IMR-90 (cell line): Measurements from ENCODE around the gene ARHGAP23. TPM values are rescaled to one million over a fixed set of nuclear protein-coding genes. Genes with fewer than 3 reads are reported as not detected.

Experiments used
- ATAC-seq: fragments of 200-7000 bp; cut with Tn5 transposase; 2 replicates; pipeline ENCODE4 v1.9.1; 2020; ENCODE audit warnings: low read depth, mild to moderate bottlenecking, moderate library complexity
- BruUV-seq: library from RNA; stranded (reverse); fragments of 400-500 nt; replicated peaks from 2 replicates; lab custom pipeline; 2021; lab: Mats Ljungman, UMichigan
- CTCF ChIA-PET: fragments of 300-600 bp; formaldehyde crosslinking; extraction: SDS; loops from one replicate; lab custom pipeline; 2021; ENCODE audit warnings: antibody characterized with exemption; lab: Yijun Ruan, JAX
- POLR2A ChIA-PET: fragments of 300-600 bp; sonication (Branson Sonifier 250); formaldehyde crosslinking; loops from one replicate; lab custom pipeline; 2022; ENCODE audit warnings: antibody characterized with exemption; ENCODE audit not compliant: unreplicated experiment; lab: Charles Lee
- DNase-seq: peaks from one replicate; pipeline ENCODE4 v3.0.0; 2013
- H2AFZ ChIP-seq: replicated peaks from 2 replicates; pipeline ENCODE3; 2013; ENCODE audit warnings: low read length, mild to moderate bottlenecking; ENCODE audit not compliant: poor library complexity
- H2AK5ac ChIP-seq: 2 replicates; pipeline ENCODE4 v1.6.1; 2013; ENCODE audit warnings: low read depth, low read length, inconsistent platforms
- H2AK9ac ChIP-seq: replicated peaks from 2 replicates; pipeline ENCODE3; 2013; ENCODE audit warnings: mild to moderate bottlenecking, low read depth, low read length, moderate library complexity; ENCODE audit not compliant: poor library complexity
- H2BK120ac ChIP-seq: 2 replicates; pipeline ENCODE4 v1.6.1; 2013; ENCODE audit warnings: low read depth, low read length, inconsistent platforms
- H2BK15ac ChIP-seq: 3 replicates; pipeline ENCODE4 v1.6.1; 2013; ENCODE audit warnings: low read depth, low read length, inconsistent platforms
- H2BK20ac ChIP-seq: 2 replicates; pipeline ENCODE4 v1.6.1; 2013; ENCODE audit warnings: low read depth, mild to moderate bottlenecking, inconsistent platforms, low read length, moderate library complexity
- H2BK5ac ChIP-seq: 2 replicates; pipeline ENCODE4 v1.6.1; 2013; ENCODE audit warnings: mild to moderate bottlenecking, low read depth, low read length, inconsistent platforms; ENCODE audit not compliant: poor library complexity, severe bottlenecking
- H3K14ac ChIP-seq: replicated peaks from 2 replicates; pipeline ENCODE4 v1.6.1; 2013; ENCODE audit warnings: low read depth, low read length, inconsistent platforms
- H3K18ac ChIP-seq: 2 replicates; pipeline ENCODE4 v1.6.1; 2013; ENCODE audit warnings: low read depth, low read length, control low read depth
- H3K23ac ChIP-seq: 2 replicates; pipeline ENCODE4 v1.6.1; 2013; ENCODE audit warnings: low read depth, low read length, inconsistent platforms
- H3K27ac ChIP-seq: 2 replicates; pipeline ENCODE4 v1.5.1; 2013; ENCODE audit warnings: mild to moderate bottlenecking, control low read depth, low read length; ENCODE audit not compliant: insufficient read depth
- H3K27me3 ChIP-seq: 2 replicates; pipeline ENCODE4 v1.6.1; 2013; ENCODE audit warnings: low read length; ENCODE audit not compliant: control insufficient read depth, insufficient read depth
- H3K36me3 ChIP-seq: 2 replicates; pipeline ENCODE4 v1.6.1; 2013; ENCODE audit warnings: low read length, mixed read lengths; ENCODE audit not compliant: control insufficient read depth, insufficient read depth
- H3K4ac ChIP-seq: 2 replicates; pipeline ENCODE4 v1.6.1; 2013; ENCODE audit warnings: low read depth, low read length, inconsistent platforms
- H3K4me1 ChIP-seq: 2 replicates; pipeline ENCODE4 v1.6.1; 2013; ENCODE audit warnings: low read length, mixed read lengths; ENCODE audit not compliant: control insufficient read depth, insufficient read depth
- H3K4me2 ChIP-seq: 2 replicates; pipeline ENCODE4 v1.6.1; 2013; ENCODE audit warnings: low read depth, mild to moderate bottlenecking, control low read depth, low read length, moderate library complexity
- H3K4me3 ChIP-seq: 2 replicates; pipeline ENCODE4 v1.5.1; 2013; ENCODE audit warnings: low read depth, mild to moderate bottlenecking, control low read depth, low read length, moderate library complexity; ENCODE audit not compliant: insufficient read depth
- H3K56ac ChIP-seq: 2 replicates; pipeline ENCODE4 v1.6.1; 2013; ENCODE audit warnings: low read length, inconsistent platforms; ENCODE audit not compliant: insufficient read depth; ENCODE audit errors: extremely low read depth
- H3K79me1 ChIP-seq, 2 experiments: 2 replicates each; pipeline ENCODE4 v1.6.1; 2013; ENCODE audit warnings: low read length in 2 of 2, inconsistent platforms in 1 of 2, low read depth in 1 of 2
- H3K9ac ChIP-seq: 2 replicates; pipeline ENCODE4 v1.6.1; 2013; ENCODE audit warnings: low read depth, low read length, control low read depth
- H3K9me1 ChIP-seq: 2 replicates; pipeline ENCODE4 v1.6.1; 2013; ENCODE audit warnings: low read length, inconsistent platforms; ENCODE audit not compliant: insufficient read depth
- H3K9me3 ChIP-seq: 2 replicates; pipeline ENCODE4 v1.6.1; 2013; ENCODE audit warnings: low read length; ENCODE audit not compliant: control insufficient read depth, insufficient read depth
- H4K20me1 ChIP-seq: 2 replicates; pipeline ENCODE4 v1.6.1; 2013; ENCODE audit warnings: low read length, inconsistent platforms; ENCODE audit not compliant: insufficient read depth
- H4K5ac ChIP-seq: 2 replicates; pipeline ENCODE4 v1.6.1; 2013; ENCODE audit warnings: mild to moderate bottlenecking, low read depth, low read length, control low read depth
- H4K8ac ChIP-seq, 2 experiments: 2 replicates each; pipeline ENCODE4 v1.6.1; 2013; ENCODE audit warnings: low read depth in 2 of 2, low read length in 2 of 2, control low read depth in 1 of 2, inconsistent platforms in 1 of 2
- H4K91ac ChIP-seq: 2 replicates; pipeline ENCODE4 v1.6.1; 2013; ENCODE audit warnings: low read depth, low read length, inconsistent platforms; ENCODE audit not compliant: insufficient read depth
- CEBPB ChIP-seq: IDR thresholded peaks from 2 replicates; pipeline ENCODE4 v1.6.1; 2012; ENCODE audit warnings: low read depth, low read length, improper control_type of control experiment
- CHD1 ChIP-seq: IDR thresholded peaks from 2 replicates; pipeline ENCODE4 v1.6.1; 2012; ENCODE audit warnings: low read depth, low read length, improper control_type of control experiment
- FOS ChIP-seq: fragments of 150-350 bp; IDR thresholded peaks from 2 replicates; pipeline ENCODE4 v1.6.1; 2016; ENCODE audit warnings: low read depth, low read length
- MAFK ChIP-seq: IDR thresholded peaks from 2 replicates; pipeline ENCODE4 v1.6.1; 2012; ENCODE audit warnings: low read depth, low read length, improper control_type of control experiment
- MXI1 ChIP-seq: IDR thresholded peaks from 2 replicates; pipeline ENCODE4 v1.6.1; 2012; ENCODE audit warnings: low read depth, mild to moderate bottlenecking, low read length, moderate library complexity, borderline replicate concordance
- NFE2L2 ChIP-seq: fragments of 150-350 bp; IDR thresholded peaks from 2 replicates; pipeline ENCODE4 v1.6.1; 2016; ENCODE audit warnings: low read depth, mild to moderate bottlenecking, low read length
- RAD21 ChIP-seq: IDR thresholded peaks from 2 replicates; pipeline ENCODE4 v1.6.1; 2012; ENCODE audit warnings: low read length, improper control_type of control experiment
- RCOR1 ChIP-seq: IDR thresholded peaks from 2 replicates; pipeline ENCODE4 v1.6.1; 2012; ENCODE audit warnings: mild to moderate bottlenecking, low read length, improper control_type of control experiment; ENCODE audit not compliant: insufficient replicate concordance
- RFX5 ChIP-seq: IDR thresholded peaks from 2 replicates; pipeline ENCODE4 v1.8.0; 2012; ENCODE audit warnings: low read depth, mild to moderate bottlenecking, low read length, moderate library complexity
- SMC3 ChIP-seq: fragments of 150-350 bp; IDR thresholded peaks from 2 replicates; pipeline ENCODE4 v1.6.1; 2016; ENCODE audit warnings: low read depth, mild to moderate bottlenecking, antibody characterized with exemption, low read length, moderate library complexity
- USF2 ChIP-seq: fragments of 150-350 bp; IDR thresholded peaks from 2 replicates; pipeline ENCODE4 v1.6.1; 2017; ENCODE audit warnings: mild to moderate bottlenecking, antibody characterized with exemption, low read length, low read depth
- WGBS, 2 experiments: methylation state at CpG; one replicate each; pipeline versions ENCODE4 v1.1.5 to v1.1.7; 2013; ENCODE audit warnings: missing lambda C conversion rate in 2 of 2; ENCODE audit not compliant: insufficient read length in 1 of 2; ENCODE audit errors: extremely low coverage in 2 of 2; 5-methylcytosine and 5-hydroxymethylcytosine counted together
- dilution Hi-C: fragments of 300-500 bp; cut with HindIII; formaldehyde crosslinking; loops from one replicate; pipeline ENCODE4 v1.14.3; 2018; ENCODE audit warnings: low sequenced_read_pairs; ENCODE audit not compliant: unreplicated experiment
- in situ Hi-C: fragments of 300-500 bp; cut with MboI; formaldehyde crosslinking; loops from 3 replicates; pipeline ENCODE4 v1.14.3; 2019; ENCODE audit warnings: low sequenced_read_pairs, inconsistent platforms, mixed read lengths
- intact Hi-C: fragments of 100-400 bp; cut with micrococcal nuclease; formaldehyde crosslinking; loops from 2 replicates; pipeline ENCODE4 v1.10.0; 2022
- polyA plus RNA-seq, 3 experiments: library from polyadenylated mRNA; depleted of rRNA; stranded (reverse); fragments of >200 nt; gene quantifications; 2 replicates each; pipeline ENCODE4 v1.2.3, GENCODE V29; 2012; ENCODE audit warnings: low replicate concordance in 1 of 3
- total RNA-seq: library from RNA; depleted of rRNA; stranded (reverse); fragments of >200 nt; gene quantifications from 2 replicates; pipeline ENCODE4 v1.2.3, GENCODE V29; 2012
- TF ChIP-seq, protein P1 (sequence below): fragments of 150-350 bp; IDR thresholded peaks from 2 replicates; pipeline ENCODE4 v1.6.1; 2016; ENCODE audit warnings: low read depth, mild to moderate bottlenecking, low read length, moderate library complexity, borderline replicate concordance

Gene ARHGAP23
- total and polyA plus RNA-seq, 2 of the 4 experiments (the other 2 are of a cell fraction): 9.3 to 43.3 TPM

DNA sequence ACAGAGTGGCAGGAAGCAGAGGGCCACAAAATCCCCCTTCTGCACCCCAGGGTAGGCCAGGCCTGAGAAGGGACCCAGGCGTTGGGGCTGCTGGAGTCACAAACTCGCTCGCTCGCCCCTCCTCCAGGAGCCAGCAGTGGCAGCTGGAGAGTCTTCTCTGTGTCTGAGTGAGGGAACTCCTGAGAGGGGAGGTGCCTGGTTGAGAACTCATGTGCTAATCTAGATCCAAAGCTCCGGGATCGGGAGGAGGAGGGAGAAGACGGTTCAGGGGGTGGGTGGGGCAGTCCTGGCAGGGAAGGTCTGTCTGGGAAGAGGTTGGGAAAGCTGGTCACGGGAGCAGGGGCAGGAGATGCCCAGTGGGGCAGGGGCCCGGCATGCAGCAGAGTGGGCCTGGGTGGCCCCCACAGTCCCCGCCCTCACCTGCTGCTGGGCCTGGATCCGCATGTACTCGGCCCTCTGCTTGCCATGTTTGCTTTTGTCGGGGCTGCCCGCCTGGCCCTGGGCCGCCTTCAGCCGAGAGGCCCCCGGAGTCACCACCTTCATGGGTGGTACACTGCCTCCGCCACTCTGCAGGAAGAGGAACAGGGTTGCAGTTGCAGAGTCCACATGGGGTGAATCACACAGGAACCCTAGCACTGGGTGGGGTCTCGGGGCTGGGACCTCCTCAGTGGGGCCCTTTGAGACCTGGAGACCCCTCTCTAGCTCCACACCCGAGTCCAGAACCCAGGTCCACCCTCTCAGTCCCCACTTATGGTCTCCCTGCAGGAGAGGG lies 115.3 kb downstream of the ARHGAP23 start:
- Histone ChIP-seq H3K27ac (no peak overlapping the region), H2BK5ac (no peak overlapping the region), H3K27me3 (peaks cover 52% of the 10 kb centered on the region), H4K20me1 (no peaks in the 10 kb centered on the region), H3K4me1 (no peaks in the 10 kb centered on the region), H2BK120ac (no peak overlapping the region), H4K5ac (no peak overlapping the region), H3K79me1 (no peaks in the 10 kb centered on the region), H3K23ac (no peak overlapping the region), H3K36me3 (no peaks in the 10 kb centered on the region), H4K91ac (no peak overlapping the region), H3K9me3 (no peaks in the 10 kb centered on the region), H2AFZ (no peak overlapping the region), H3K18ac (no peak overlapping the region), H3K14ac (no peak overlapping the region), H4K8ac (no peak overlapping the region), H2AK5ac (no peak overlapping the region), H2BK20ac (no peak overlapping the region), H3K4me2 (no peak overlapping the region), H3K9ac (no peak overlapping the region), H3K4me3 (no peak overlapping the region), H3K9me1 (no peaks in the 10 kb centered on the region), H2BK15ac (no peak overlapping the region), H3K4ac (no peak overlapping the region), H2AK9ac (no peak overlapping the region), H3K56ac (no peak overlapping the region)
- ATAC-seq (no peak), DNase-seq (no peak)
- TF ChIP-seq, protein P1, sequence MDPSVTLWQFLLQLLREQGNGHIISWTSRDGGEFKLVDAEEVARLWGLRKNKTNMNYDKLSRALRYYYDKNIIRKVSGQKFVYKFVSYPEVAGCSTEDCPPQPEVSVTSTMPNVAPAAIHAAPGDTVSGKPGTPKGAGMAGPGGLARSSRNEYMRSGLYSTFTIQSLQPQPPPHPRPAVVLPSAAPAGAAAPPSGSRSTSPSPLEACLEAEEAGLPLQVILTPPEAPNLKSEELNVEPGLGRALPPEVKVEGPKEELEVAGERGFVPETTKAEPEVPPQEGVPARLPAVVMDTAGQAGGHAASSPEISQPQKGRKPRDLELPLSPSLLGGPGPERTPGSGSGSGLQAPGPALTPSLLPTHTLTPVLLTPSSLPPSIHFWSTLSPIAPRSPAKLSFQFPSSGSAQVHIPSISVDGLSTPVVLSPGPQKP: no peak
- no peak for TF ChIP-seq MXI1
- TF ChIP-seq RAD21: no peak
- TF ChIP-seq RFX5: no peak
- TF ChIP-seq RCOR1: no peak
- TF ChIP-seq SMC3: no peak
- TF ChIP-seq NFE2L2: no peak
- no peak for TF ChIP-seq MAFK
- no peak for TF ChIP-seq CEBPB
- no peak for TF ChIP-seq CHD1
- TF ChIP-seq USF2: no peak
- TF ChIP-seq FOS: no peak
- no TSS peak for BruUV-seq
- intact Hi-C loops (no loop called here), in situ Hi-C loops (no loop called here), dilution Hi-C loops (no loop called here)
- WGBS, 2 experiments: 51% methylated on average over 14 of the region's 20 CpGs; no CpG with 5 or more reads in 1 of the 2 experiments
- ChIA-PET CTCF (no interaction called here), POLR2A (interaction anchor here (0.5 kb wide), 1 partner anchor 102 kb away, joined by 3 read pairs; no protein-coding TSS in a partner anchor)
